ENCODE measurements around the gene MSLN. TPM values are rescaled to one million over a fixed set of nuclear protein-coding genes. Genes with fewer than 3 reads are reported as not detected.

The MSLN gene
- total and polyA plus RNA-seq, 9 of the 15 experiments (the other 6 are each of a cell fraction or from before 2014, with no cell fraction given), result not detected

DNA sequence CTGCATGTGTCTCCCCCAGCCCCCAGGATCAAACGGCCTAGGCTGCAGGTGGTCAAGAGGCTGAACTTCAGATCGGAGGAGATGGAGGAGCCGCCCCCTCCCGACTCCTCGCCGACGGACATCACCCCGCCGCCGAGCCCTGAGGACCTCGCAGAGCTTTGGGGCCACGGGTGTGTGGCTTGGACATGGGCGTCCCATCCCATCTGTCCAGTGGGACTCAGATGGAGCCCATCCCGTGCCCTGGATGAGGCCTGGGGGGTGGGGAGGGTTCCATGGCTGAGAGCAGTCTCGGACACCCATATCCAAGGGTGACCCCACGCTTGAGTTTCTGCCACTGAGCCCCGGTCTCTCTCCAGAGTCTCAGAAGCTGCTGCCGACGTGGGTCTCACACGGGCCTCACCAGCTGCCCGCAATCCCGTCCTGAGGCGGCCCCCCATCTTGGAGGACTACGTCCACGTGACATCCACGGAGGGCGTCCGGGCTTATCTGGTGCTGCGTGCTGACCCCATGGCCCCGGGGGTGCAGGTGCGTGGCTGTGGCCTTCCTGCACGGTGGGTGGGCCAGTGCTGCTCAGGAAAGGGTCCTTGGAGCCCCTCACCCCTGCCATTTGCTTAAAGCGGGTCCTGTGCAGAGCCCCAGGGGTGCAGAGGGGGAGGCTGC, 28.8 kb downstream of the MSLN start:
- peaks cover 4% of the 10 kb centered on the region; the same call in 1 of the 2 replicates for H4K20me1 ChIP-seq (replicated peaks; ENCODE audit: control insufficient read depth, insufficient read depth, low read length)
- TF ChIP-seq, protein P1, sequence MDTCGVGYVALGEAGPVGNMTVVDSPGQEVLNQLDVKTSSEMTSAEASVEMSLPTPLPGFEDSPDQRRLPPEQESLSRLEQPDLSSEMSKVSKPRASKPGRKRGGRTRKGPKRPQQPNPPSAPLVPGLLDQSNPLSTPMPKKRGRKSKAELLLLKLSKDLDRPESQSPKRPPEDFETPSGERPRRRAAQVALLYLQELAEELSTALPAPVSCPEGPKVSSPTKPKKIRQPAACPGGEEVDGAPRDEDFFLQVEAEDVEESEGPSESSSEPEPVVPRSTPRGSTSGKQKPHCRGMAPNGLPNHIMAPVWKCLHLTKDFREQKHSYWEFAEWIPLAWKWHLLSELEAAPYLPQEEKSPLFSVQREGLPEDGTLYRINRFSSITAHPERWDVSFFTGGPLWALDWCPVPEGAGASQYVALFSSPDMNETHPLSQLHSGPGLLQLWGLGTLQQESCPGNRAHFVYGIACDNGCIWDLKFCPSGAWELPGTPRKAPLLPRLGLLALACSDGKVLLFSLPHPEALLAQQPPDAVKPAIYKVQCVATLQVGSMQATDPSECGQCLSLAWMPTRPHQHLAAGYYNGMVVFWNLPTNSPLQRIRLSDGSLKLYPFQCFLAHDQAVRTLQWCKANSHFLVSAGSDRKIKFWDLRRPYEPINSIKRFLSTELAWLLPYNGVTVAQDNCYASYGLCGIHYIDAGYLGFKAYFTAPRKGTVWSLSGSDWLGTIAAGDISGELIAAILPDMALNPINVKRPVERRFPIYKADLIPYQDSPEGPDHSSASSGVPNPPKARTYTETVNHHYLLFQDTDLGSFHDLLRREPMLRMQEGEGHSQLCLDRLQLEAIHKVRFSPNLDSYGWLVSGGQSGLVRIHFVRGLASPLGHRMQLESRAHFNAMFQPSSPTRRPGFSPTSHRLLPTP (IDR thresholded peaks at IDR 0.05; ENCODE audit: borderline replicate concordance, extremely low read depth, insufficient read length), result no peak
- 0 out of 2 replicates have a peak, but pooled peaks have one; percentile 11 for TF ChIP-seq RBFOX2 (IDR thresholded peaks at IDR 0.05; ENCODE audit: low read depth, low read length)
- no peaks in the 10 kb centered on the region for H3K9me1 ChIP-seq (ENCODE audit: control insufficient read depth, insufficient read depth, low read length)
- peak overlapping the region; percentile 81 to 98 for H3K9ac ChIP-seq (ENCODE audit: insufficient read depth in 1 of 2, low read depth in 2 of 2, low read length in 2 of 2)
- H3K4me2 ChIP-seq (ENCODE audit: insufficient read depth, low read length), result peak overlapping the region; percentile 84
- CTCF ChIA-PET (ENCODE audit: low intra/inter-chr PET ratio), result interaction anchor here (0.6 kb wide), 1 partner anchor 81 kb away, joined by 5 read pairs; no protein-coding TSS in a partner anchor
- FAIRE-seq (no peak), ATAC-seq (no peak), DNase-seq (ENCODE audit: extremely low read depth in 1 of 4, low spot score in 3 of 4) (no peak)
- 47% methylated on average over 32 of the region's 33 CpGs for WGBS (ENCODE audit: insufficient coverage, low coverage, missing lambda C conversion rate)
- peak overlapping the region; percentile 83; the same call in 2 of the 3 replicates for H3K27ac ChIP-seq (ENCODE audit: extremely low read depth, low read depth, low read length)
- in situ Hi-C loops (cut with MboI) (loop anchor here (5.0 kb wide), 2 partner anchors 47 to 77 kb away; partner anchors contain the start of gene CIAO3), intact Hi-C loops (cut with micrococcal nuclease) (no loop called here)
- H3K36me3 ChIP-seq (ENCODE audit: control insufficient read depth, insufficient read depth, low read length), result peaks cover 76% of the 10 kb centered on the region; the same call in 2 of the 3 replicates
- H2AFZ ChIP-seq (ENCODE audit: low read depth, low read length), result peak overlapping the region; percentile 90; the same call in 1 of the 2 replicates
- peak overlapping the region; percentile 89 for H3K4me3 ChIP-seq
- peaks cover 11 to 94% of the 10 kb centered on the region in 2 experiments; a peak in 4 of 5 replicates for H3K4me1 ChIP-seq (replicated peaks in 1 of 2; ENCODE audit: control insufficient read depth in 2 of 2, insufficient read depth in 2 of 2, low read length in 2 of 2)
- H3K9me3 ChIP-seq (replicated peaks; ENCODE audit: control insufficient read depth, insufficient read depth, low read depth, low read length), result no peaks in the 10 kb centered on the region
- POLR2A ChIA-PET, result interaction anchor here (0.7 to 1.3 kb wide), 4 partner anchors 13 to 82 kb away, joined by 3 to 5 read pairs (median 3); no protein-coding TSS in a partner anchor
- H3K27me3 ChIP-seq (ENCODE audit: control insufficient read depth in 2 of 2, insufficient read depth in 2 of 2, low read length in 2 of 2), result no peaks in the 10 kb centered on the region
- peaks cover 29% of the 10 kb centered on the region for H3K79me2 ChIP-seq (ENCODE audit: control insufficient read depth, insufficient read depth, low read length)
- BruUV-seq (replicated peaks), result no TSS peak
